H1 (cell line): ENCODE data around the gene ZNF300. TPM values are rescaled to one million over a fixed set of nuclear protein-coding genes. Genes with fewer than 3 reads are reported as not detected.

Source experiments
- CTCF ChIA-PET: fragments of 300-600 bp; sonication (Branson Sonifier 250); formaldehyde crosslinking; loops from one replicate; lab custom pipeline; 2021; ENCODE audit not compliant: partially characterized antibody; lab: Charles Lee
- POLR2A ChIA-PET: fragments of 300-600 bp; sonication (Branson Sonifier 250); formaldehyde crosslinking; loops from one replicate; lab custom pipeline; 2021; ENCODE audit warnings: inconsistent platforms; ENCODE audit not compliant: partially characterized antibody; lab: Charles Lee
- DNase-seq, 2 experiments: peaks; one replicate each; pipeline versions ENCODE4 v3.0.0 to v3.0.0-alpha.2; 2010 to 2022; ENCODE audit warnings: low spot score in 2 of 2, low read depth in 1 of 2, mixed read lengths in 1 of 2
- FAIRE-seq: peaks from 2 replicates; lab custom pipeline; 2011; peaks lifted over from hg19 to GRCh38; lab: Jason Lieb, UNC
- H2AFZ ChIP-seq: 2 replicates; pipeline ENCODE4 v1.8.1; 2012; ENCODE audit warnings: low read length, inconsistent platforms
- H2AK5ac ChIP-seq: 2 replicates; pipeline ENCODE4 v1.6.1; 2013; ENCODE audit warnings: low read depth, low read length
- H2BK120ac ChIP-seq: replicated peaks from 2 replicates; pipeline ENCODE3; 2013; ENCODE audit warnings: low read depth, low read length, inconsistent platforms
- H2BK12ac ChIP-seq: 2 replicates; pipeline ENCODE4 v1.6.1; 2013; ENCODE audit warnings: low read depth, low read length
- H2BK15ac ChIP-seq: 2 replicates; pipeline ENCODE4 v1.6.1; 2013; ENCODE audit warnings: low read length
- H2BK20ac ChIP-seq: 2 replicates; pipeline ENCODE4 v1.6.1; 2013; ENCODE audit warnings: low read length
- H2BK5ac ChIP-seq: 2 replicates; pipeline ENCODE4 v1.6.1; 2013; ENCODE audit warnings: low read depth, low read length
- H3K14ac ChIP-seq: 2 replicates; pipeline ENCODE4 v1.6.1; 2013; ENCODE audit warnings: inconsistent platforms; ENCODE audit not compliant: insufficient read length
- H3K18ac ChIP-seq: 2 replicates; pipeline ENCODE4 v1.6.1; 2013; ENCODE audit warnings: low read length; ENCODE audit errors: extremely low read depth
- H3K23ac ChIP-seq: 2 replicates; pipeline ENCODE4 v1.6.1; 2013; ENCODE audit warnings: inconsistent platforms; ENCODE audit not compliant: insufficient read length
- H3K23me2 ChIP-seq: 2 replicates; pipeline ENCODE4 v1.6.1; 2013; ENCODE audit warnings: low read depth, low read length
- H3K27ac ChIP-seq: 2 replicates; pipeline ENCODE4 v1.6.1; 2011; ENCODE audit warnings: low read depth, low read length, inconsistent platforms
- H3K27me3 ChIP-seq, 4 experiments: replicated peaks in 1 of 4; 1 replicate in 1 of 4; 2 replicates in 3 of 4; pipeline versions ENCODE4 v1.6.1 to v1.8.1; 2011 to 2013; ENCODE audit warnings: low read length in 3 of 4, mild to moderate bottlenecking in 3 of 4, inconsistent platforms in 2 of 4, mixed read lengths in 2 of 4, moderate library complexity in 1 of 4; ENCODE audit not compliant: control insufficient read depth in 3 of 4, insufficient read depth in 3 of 4; ENCODE audit errors: extremely low read depth in 1 of 4
- H3K36me3 ChIP-seq, 4 experiments: 2 replicates each; pipeline versions ENCODE4 v1.6.1 to v1.8.1; 2011 to 2013; ENCODE audit warnings: mild to moderate bottlenecking in 4 of 4, low read length in 3 of 4, moderate library complexity in 2 of 4, control low read depth in 1 of 4, inconsistent platforms in 1 of 4; ENCODE audit not compliant: insufficient read depth in 4 of 4, control insufficient read depth in 2 of 4
- H3K4ac ChIP-seq: replicated peaks from 2 replicates; pipeline ENCODE3; 2013; ENCODE audit warnings: low read length, low read depth, mixed read lengths, inconsistent platforms; ENCODE audit not compliant: insufficient read length
- H3K4me1 ChIP-seq, 4 experiments: replicated peaks in 1 of 4; 1 replicate in 1 of 4; 2 replicates in 3 of 4; pipeline versions ENCODE4 v1.6.1 to v1.8.1; 2011 to 2013; ENCODE audit warnings: low read length in 3 of 4, inconsistent platforms in 2 of 4, mixed read lengths in 1 of 4; ENCODE audit not compliant: insufficient read depth in 4 of 4, control insufficient read depth in 3 of 4
- H3K4me2 ChIP-seq, 2 experiments: 2 replicates each; pipeline versions ENCODE4 v1.6.1 to v1.8.1; 2011 to 2013; ENCODE audit warnings: low read depth in 2 of 2, low read length in 2 of 2, control low read depth in 1 of 2, inconsistent platforms in 1 of 2, mild to moderate bottlenecking in 1 of 2; ENCODE audit not compliant: insufficient read depth in 1 of 2
- H3K4me3 ChIP-seq, 4 experiments: fragments of 200-600, 300-600 bp in 1 of 4; sonication (generic), shearing (Covaris generic), sonication (Bioruptor Twin) in 1 of 4; 2 replicates each; pipeline versions ENCODE4 v1.5.1 to v1.8.1; 2011 to 2016; ENCODE audit warnings: low read length in 4 of 4, low read depth in 3 of 4, control low read depth in 2 of 4, inconsistent platforms in 2 of 4, mild to moderate bottlenecking in 2 of 4, mixed read lengths in 1 of 4, moderate library complexity in 1 of 4; ENCODE audit not compliant: insufficient read depth in 2 of 4; ENCODE audit errors: extremely low read depth in 1 of 4
- H3K56ac ChIP-seq: replicated peaks from 2 replicates; pipeline ENCODE3; 2013; ENCODE audit warnings: low read depth, mild to moderate bottlenecking, mixed read lengths, low read length, inconsistent platforms; ENCODE audit not compliant: insufficient read length
- H3K79me1 ChIP-seq: 2 replicates; pipeline ENCODE4 v1.6.1; 2013; ENCODE audit warnings: low read depth, low read length, control low read depth
- H3K79me2 ChIP-seq, 2 experiments: 2 replicates each; pipeline versions ENCODE4 v1.6.1 to v1.8.1; 2012 to 2013; ENCODE audit warnings: low read length in 2 of 2, mild to moderate bottlenecking in 2 of 2, inconsistent platforms in 1 of 2; ENCODE audit not compliant: insufficient read depth in 2 of 2, control insufficient read depth in 1 of 2
- H3K9ac ChIP-seq, 4 experiments: replicated peaks in 1 of 4; 1 replicate in 1 of 4; 2 replicates in 3 of 4; pipeline versions ENCODE4 v1.6.1 to v1.8.1; 2011 to 2013; ENCODE audit warnings: low read depth in 3 of 4, low read length in 3 of 4, control low read depth in 2 of 4, mild to moderate bottlenecking in 2 of 4, moderate library complexity in 2 of 4, inconsistent platforms in 1 of 4; ENCODE audit errors: extremely low read depth in 1 of 4
- H3K9me3 ChIP-seq, 2 experiments: 2 replicates each; pipeline versions ENCODE4 v1.6.1 to v1.8.1; 2012 to 2013; ENCODE audit warnings: mild to moderate bottlenecking in 2 of 2, moderate library complexity in 2 of 2, control low read depth in 1 of 2, inconsistent platforms in 1 of 2, low read depth in 1 of 2, low read length in 1 of 2, mixed read lengths in 1 of 2; ENCODE audit not compliant: insufficient read depth in 2 of 2
- H4K20me1 ChIP-seq, 2 experiments: replicated peaks in 1 of 2; 2 replicates each; pipeline versions ENCODE3 to v1.8.1; 2011 to 2013; ENCODE audit warnings: inconsistent platforms in 2 of 2, low read length in 2 of 2, mild to moderate bottlenecking in 1 of 2; ENCODE audit not compliant: insufficient read depth in 2 of 2, control insufficient read depth in 1 of 2
- H4K5ac ChIP-seq: 2 replicates; pipeline ENCODE4 v1.6.1; 2013; ENCODE audit warnings: low read length, low read depth, mixed read lengths, inconsistent platforms; ENCODE audit not compliant: insufficient read length
- H4K8ac ChIP-seq: 2 replicates; pipeline ENCODE4 v1.8.0; 2013; ENCODE audit warnings: mild to moderate bottlenecking, moderate library complexity, low read length, inconsistent platforms; ENCODE audit not compliant: insufficient read depth; ENCODE audit errors: extremely low read depth
- H4K91ac ChIP-seq: replicated peaks from 2 replicates; pipeline ENCODE3; 2013; ENCODE audit warnings: low read length, mixed read lengths, inconsistent platforms; ENCODE audit not compliant: insufficient read length
- CEBPB ChIP-seq: IDR thresholded peaks from 2 replicates; pipeline ENCODE4 v1.6.1; 2012; ENCODE audit warnings: low read depth, low read length
- EP300 ChIP-seq, 2 experiments: IDR thresholded peaks; 1 replicate in 1 of 2; 2 replicates in 1 of 2; pipeline ENCODE4 v1.6.1; 2011 to 2012; ENCODE audit warnings: low read depth in 2 of 2, low read length in 2 of 2, mild to moderate bottlenecking in 2 of 2, borderline replicate concordance in 1 of 2, inconsistent platforms in 1 of 2, moderate library complexity in 1 of 2
- POLR2A ChIP-seq, 2 experiments: IDR thresholded peaks; 1 replicate in 1 of 2; 2 replicates in 1 of 2; pipeline ENCODE4 v1.6.1; 2011; ENCODE audit warnings: low read depth in 2 of 2, low read length in 2 of 2, mild to moderate bottlenecking in 2 of 2; ENCODE audit errors: control extremely low read depth in 1 of 2
- POLR2AphosphoS5 ChIP-seq: IDR thresholded peaks from 2 replicates; pipeline ENCODE4 v1.6.1; 2011; ENCODE audit warnings: low read depth, low read length
- RBBP5 ChIP-seq: IDR thresholded peaks from 2 replicates; pipeline ENCODE4 v1.7.1; 2012; ENCODE audit warnings: low read depth, mild to moderate bottlenecking, inconsistent platforms, low read length, moderate library complexity, borderline replicate concordance
- SAP30 ChIP-seq: fragments of 300-600 bp; sonication (generic); IDR thresholded peaks from 2 replicates; pipeline ENCODE4 v1.7.1; 2012; ENCODE audit warnings: low read length, moderate library complexity, mild to moderate bottlenecking, inconsistent platforms; ENCODE audit not compliant: insufficient read depth, insufficient replicate concordance
- SP1 ChIP-seq: IDR thresholded peaks from 2 replicates; pipeline ENCODE4 v1.6.1; 2011; ENCODE audit warnings: low read depth, low read length
- TAF1 ChIP-seq: IDR thresholded peaks from 2 replicates; pipeline ENCODE4 v1.6.1; 2011; ENCODE audit warnings: mild to moderate bottlenecking, low read depth, low read length
- TEAD4 ChIP-seq: IDR thresholded peaks from 2 replicates; pipeline ENCODE4 v1.6.1; 2012; ENCODE audit warnings: low read depth, low read length, inconsistent platforms, mixed read lengths
- WGBS, 2 experiments: shearing (Covaris generic) in 1 of 2; methylation state at CpG; one replicate each; pipeline versions ENCODE4 v1.1.6 to v1.1.7; 2013 to 2015; ENCODE audit warnings: low lambda C conversion rate in 2 of 2, mixed read lengths in 2 of 2, inconsistent platforms in 1 of 2, low coverage in 1 of 2, missing lambda C conversion rate in 1 of 2; ENCODE audit not compliant: insufficient replicate concordance in 2 of 2, insufficient coverage in 1 of 2, insufficient read length in 1 of 2; ENCODE audit errors: extremely low coverage in 1 of 2, missing lambda C conversion rate in 1 of 2; 5-methylcytosine and 5-hydroxymethylcytosine counted together
- polyA plus RNA-seq, 7 experiments: library from polyadenylated mRNA; depleted of rRNA in 3 of 7; stranded (reverse) in 5 of 7; unstranded in 2 of 7; fragments of >200 nt in 5 of 7; fragments of 200-250 nt in 2 of 7; gene quantifications; 1 replicate in 5 of 7; 2 replicates in 1 of 7; 4 replicates in 1 of 7; pipeline versions ENCODE4 v1.2.1 to v1.2.3, GENCODE V29; 2011 to 2013; ENCODE audit warnings: missing spikeins in 2 of 7, mixed read lengths in 2 of 7
- total RNA-seq: library from RNA; stranded (reverse); fragmentation: NEBNext Ultra II Directional; extraction: Animal tissue kit (Norgen Biotek cat#: 25700); gene quantifications from 2 replicates; pipeline ENCODE4 v1.2.1, GENCODE V29; 2021

ZNF300 gene
- total and polyA plus RNA-seq, 2 of the 8 experiments (the other 6 are each of a cell fraction or from before 2014, with no cell fraction given), result 6.7 to 15.8 TPM

- no peak for FAIRE-seq
- no peaks in the 10 kb centered on the region for H3K23me2 ChIP-seq
- no peak overlapping the region for H3K27ac ChIP-seq
- H2BK15ac ChIP-seq, result no peak overlapping the region
- ChIA-PET POLR2A (no interaction called here), CTCF (interaction anchor here (0.9 to 1.2 kb wide), 2 partner anchors 8 to 14 kb away, joined by 3 to 5 read pairs; partner anchors contain the start of gene IRGM)
- no peak overlapping the region for H2BK5ac ChIP-seq
- H3K14ac ChIP-seq, result no peak overlapping the region
- no peak overlapping the region for H4K5ac ChIP-seq
- no peak overlapping the region for H3K56ac ChIP-seq
- H3K4me1 ChIP-seq, result no peaks in the 10 kb centered on the region
- H4K91ac ChIP-seq, result no peak overlapping the region
- WGBS, 2 experiments, result 94% methylated on average over 2 of the region's 2 CpGs; no CpG with 5 or more reads in 1 of the 2 experiments
- no peaks in the 10 kb centered on the region for H3K79me1 ChIP-seq
- H2AK5ac ChIP-seq, result no peak overlapping the region
- H4K20me1 ChIP-seq, result no peaks in the 10 kb centered on the region
- TF ChIP-seq RBBP5 (no peak), EP300 (IDR thresholded peaks at IDR 0.05; ENCODE audit: borderline replicate concordance in 1 of 2, low read depth in 2 of 2, low read length in 2 of 2) (no peak), TEAD4 (no peak), SP1 (no peak), POLR2A (IDR thresholded peaks at IDR 0.05; ENCODE audit: control extremely low read depth in 1 of 2, low read depth in 2 of 2, low read length in 2 of 2) (no peak), CEBPB (no peak), TAF1 (no peak), SAP30 (no peak), POLR2AphosphoS5 (no peak)
- peaks cover 14 to 34% of the 10 kb centered on the region in 2 experiments for H3K9me3 ChIP-seq
- H3K79me2 ChIP-seq, result no peaks in the 10 kb centered on the region
- H3K18ac ChIP-seq, result no peak overlapping the region
- H4K8ac ChIP-seq, result no peak overlapping the region
- no peak overlapping the region for H2BK12ac ChIP-seq
- no peak overlapping the region for H3K4ac ChIP-seq
- no peak overlapping the region for H2AFZ ChIP-seq
- H3K27me3 ChIP-seq, result no peaks in the 10 kb centered on the region
- no peaks in the 10 kb centered on the region for H3K36me3 ChIP-seq
- no peak overlapping the region for H3K4me2 ChIP-seq
- H3K9ac ChIP-seq, result no peak overlapping the region
- H2BK20ac ChIP-seq, result no peak overlapping the region
- no peak overlapping the region for H3K23ac ChIP-seq
- H2BK120ac ChIP-seq, result no peak overlapping the region
- H3K4me3 ChIP-seq, result no peak overlapping the region
- DNase-seq, result no peak
Observed at GRCh38 chr5:150860246-150860821, 44.4 kb downstream of the ZNF300 start.
